ENCODE data around the gene TNRC6C.
"Not testable (repeated sequence)": the region's sequence is repeated elsewhere in the genome, so short reads cannot be mapped to it uniquely, and the experiment has no call there.

TNRC6C gene

GRCh38 chr17:78111016-78111726 is 152.7 kb downstream of the TNRC6C start:
- Histone ChIP-seq H3K4me1 (ENCODE audit: control insufficient read depth, insufficient read depth, low read length) (peaks cover 16% of the 10 kb centered on the region), H3K4me3 (ENCODE audit: low read length) (no peak overlapping the region), H3K9me3 (ENCODE audit: control insufficient read depth, low read length) (no peaks in the 10 kb centered on the region), H3K36me3 (ENCODE audit: control insufficient read depth, insufficient read depth, low read length, severe bottlenecking) (no peaks in the 10 kb centered on the region), H3K27me3 (replicated peaks; ENCODE audit: control insufficient read depth, insufficient read depth, low read length) (peaks cover 23% of the 10 kb centered on the region), H3K9ac (ENCODE audit: low read length) (no peak overlapping the region)
- DNase-seq (ENCODE audit: low read depth), result no peak

- H3K4me1 ChIP-seq (ENCODE audit: control insufficient read depth, insufficient read depth, low read length), result peaks cover 14% of the 10 kb centered on the region
- DNase-seq (ENCODE audit: low read depth), result no peak
- no peak overlapping the region for H3K9ac ChIP-seq (ENCODE audit: low read length)
- no peaks in the 10 kb centered on the region for H3K36me3 ChIP-seq (ENCODE audit: control insufficient read depth, insufficient read depth, low read length, severe bottlenecking)
- no peaks in the 10 kb centered on the region for H3K9me3 ChIP-seq (ENCODE audit: control insufficient read depth, low read length)
- peaks cover 27% of the 10 kb centered on the region for H3K27me3 ChIP-seq (replicated peaks; ENCODE audit: control insufficient read depth, insufficient read depth, low read length)
- no peak overlapping the region for H3K4me3 ChIP-seq (ENCODE audit: low read length)
Measured at GRCh38 chr17:78111727-78112517, 153.4 kb downstream of the TNRC6C start.

- Histone ChIP-seq H3K27me3 (replicated peaks; ENCODE audit: control insufficient read depth, insufficient read depth, low read length) (peaks cover 29% of the 10 kb centered on the region), H3K9me3 (ENCODE audit: control insufficient read depth, low read length) (no peaks in the 10 kb centered on the region), H3K4me3 (ENCODE audit: low read length) (no peak overlapping the region), H3K4me1 (ENCODE audit: control insufficient read depth, insufficient read depth, low read length) (peaks cover 6% of the 10 kb centered on the region), H3K36me3 (ENCODE audit: control insufficient read depth, insufficient read depth, low read length, severe bottlenecking) (no peaks in the 10 kb centered on the region), H3K9ac (ENCODE audit: low read length) (no peak overlapping the region)
- peak; percentile 67 for DNase-seq (ENCODE audit: low read depth)
Measured at GRCh38 chr17:78112518-78113471, 154.3 kb downstream of the TNRC6C start.

- Histone ChIP-seq H3K4me1 (ENCODE audit: control insufficient read depth, insufficient read depth, low read length) (peaks cover 6% of the 10 kb centered on the region), H3K4me3 (ENCODE audit: low read length) (no peak overlapping the region), H3K9ac (ENCODE audit: low read length) (no peak overlapping the region), H3K36me3 (ENCODE audit: control insufficient read depth, insufficient read depth, low read length, severe bottlenecking) (no peaks in the 10 kb centered on the region), H3K9me3 (ENCODE audit: control insufficient read depth, low read length) (no peaks in the 10 kb centered on the region), H3K27me3 (replicated peaks; ENCODE audit: control insufficient read depth, insufficient read depth, low read length) (peaks cover 29% of the 10 kb centered on the region)
- no peak for DNase-seq (ENCODE audit: low read depth)
Measured at GRCh38 chr17:78113804-78114785, 155.6 kb downstream of the TNRC6C start.

GRCh38 chr17:78114831-78115723 is 156.6 kb downstream of the TNRC6C start:
- no peak for DNase-seq (ENCODE audit: low read depth)
- Histone ChIP-seq H3K4me3 (ENCODE audit: low read length) (no peak overlapping the region), H3K36me3 (ENCODE audit: control insufficient read depth, insufficient read depth, low read length, severe bottlenecking) (no peaks in the 10 kb centered on the region), H3K9me3 (ENCODE audit: control insufficient read depth, low read length) (no peaks in the 10 kb centered on the region), H3K9ac (ENCODE audit: low read length) (no peak overlapping the region), H3K27me3 (replicated peaks; ENCODE audit: control insufficient read depth, insufficient read depth, low read length) (peaks cover 29% of the 10 kb centered on the region), H3K4me1 (ENCODE audit: control insufficient read depth, insufficient read depth, low read length) (peaks cover 6% of the 10 kb centered on the region)

GRCh38 chr17:78115803-78116202 is 157.3 kb downstream of the TNRC6C start:
- DNase-seq (ENCODE audit: low read depth); H3K9me3 ChIP-seq (ENCODE audit: control insufficient read depth, low read length); H3K4me1 ChIP-seq (ENCODE audit: control insufficient read depth, insufficient read depth, low read length); H3K9ac ChIP-seq (ENCODE audit: low read length); H3K36me3 ChIP-seq (ENCODE audit: control insufficient read depth, insufficient read depth, low read length, severe bottlenecking); H3K4me3 ChIP-seq (ENCODE audit: low read length): not testable (repeated sequence)
- H3K27me3 ChIP-seq (replicated peaks; ENCODE audit: control insufficient read depth, insufficient read depth, low read length), result peaks cover 29% of the 10 kb centered on the region

GRCh38 chr17:78116411-78116810 is 157.9 kb downstream of the TNRC6C start:
- H3K9ac ChIP-seq (ENCODE audit: low read length), result no peak overlapping the region
- no peaks in the 10 kb centered on the region for H3K9me3 ChIP-seq (ENCODE audit: control insufficient read depth, low read length)
- no peaks in the 10 kb centered on the region for H3K36me3 ChIP-seq (ENCODE audit: control insufficient read depth, insufficient read depth, low read length, severe bottlenecking)
- peaks cover 6% of the 10 kb centered on the region for H3K4me1 ChIP-seq (ENCODE audit: control insufficient read depth, insufficient read depth, low read length)
- H3K27me3 ChIP-seq (replicated peaks; ENCODE audit: control insufficient read depth, insufficient read depth, low read length), result peaks cover 26% of the 10 kb centered on the region
- H3K4me3 ChIP-seq (ENCODE audit: low read length), result no peak overlapping the region
- DNase-seq (ENCODE audit: low read depth), result no peak

GRCh38 chr17:78117027-78117981 is 158.8 kb downstream of the TNRC6C start:
- peaks cover 6% of the 10 kb centered on the region for H3K4me1 ChIP-seq (ENCODE audit: control insufficient read depth, insufficient read depth, low read length)
- no peak overlapping the region for H3K4me3 ChIP-seq (ENCODE audit: low read length)
- H3K27me3 ChIP-seq (replicated peaks; ENCODE audit: control insufficient read depth, insufficient read depth, low read length), result peaks cover 23% of the 10 kb centered on the region
- H3K9ac ChIP-seq (ENCODE audit: low read length), result no peak overlapping the region
- no peaks in the 10 kb centered on the region for H3K9me3 ChIP-seq (ENCODE audit: control insufficient read depth, low read length)
- no peaks in the 10 kb centered on the region for H3K36me3 ChIP-seq (ENCODE audit: control insufficient read depth, insufficient read depth, low read length, severe bottlenecking)
- DNase-seq (ENCODE audit: low read depth), result no peak

- peaks cover 18% of the 10 kb centered on the region for H3K27me3 ChIP-seq (replicated peaks; ENCODE audit: control insufficient read depth, insufficient read depth, low read length)
- no peak for DNase-seq (ENCODE audit: low read depth)
- H3K9ac ChIP-seq (ENCODE audit: low read length), result no peak overlapping the region
- no peaks in the 10 kb centered on the region for H3K9me3 ChIP-seq (ENCODE audit: control insufficient read depth, low read length)
- peaks cover 4% of the 10 kb centered on the region for H3K4me1 ChIP-seq (ENCODE audit: control insufficient read depth, insufficient read depth, low read length)
- no peaks in the 10 kb centered on the region for H3K36me3 ChIP-seq (ENCODE audit: control insufficient read depth, insufficient read depth, low read length, severe bottlenecking)
- H3K4me3 ChIP-seq (ENCODE audit: low read length), result no peak overlapping the region
Measured at GRCh38 chr17:78118801-78119241, 160.3 kb downstream of the TNRC6C start.

Data from adipocyte (in vitro differentiated cells).